Mononuclear cell (primary cell): ENCODE data around the gene B4GALNT4. TPM values are rescaled to one million over a fixed set of nuclear protein-coding genes. Genes with fewer than 3 reads are reported as not detected.
"Not testable (repeated sequence)": the region's sequence is repeated elsewhere in the genome, so short reads cannot be mapped to it uniquely, and the experiment has no call there.

ENCODE experiments used
- H3K27me3 ChIP-seq: 2 replicates; pipeline ENCODE4 v1.6.0; 2011; ENCODE audit warnings: low read length, control low read depth; ENCODE audit not compliant: insufficient read depth
- H3K4me1 ChIP-seq: 2 replicates; pipeline ENCODE4 v1.5.1; 2011; ENCODE audit warnings: mild to moderate bottlenecking, low read length, control low read depth; ENCODE audit not compliant: insufficient read depth
- H3K4me3 ChIP-seq: 2 replicates; pipeline ENCODE4 v1.5.1; 2011; ENCODE audit warnings: mild to moderate bottlenecking, low read length, moderate library complexity
- H3K9me3 ChIP-seq: 2 replicates; pipeline ENCODE4 v1.5.1; 2011; ENCODE audit warnings: low read depth, mild to moderate bottlenecking, control low read depth, low read length
- total RNA-seq: library from RNA; depleted of rRNA; stranded (reverse); fragments of >200 nt; gene quantifications from one replicate; pipeline ENCODE4 v1.2.3, GENCODE V29; 2012

The B4GALNT4 gene
- total RNA-seq, 1 donor: 0.21 TPM

DNA sequence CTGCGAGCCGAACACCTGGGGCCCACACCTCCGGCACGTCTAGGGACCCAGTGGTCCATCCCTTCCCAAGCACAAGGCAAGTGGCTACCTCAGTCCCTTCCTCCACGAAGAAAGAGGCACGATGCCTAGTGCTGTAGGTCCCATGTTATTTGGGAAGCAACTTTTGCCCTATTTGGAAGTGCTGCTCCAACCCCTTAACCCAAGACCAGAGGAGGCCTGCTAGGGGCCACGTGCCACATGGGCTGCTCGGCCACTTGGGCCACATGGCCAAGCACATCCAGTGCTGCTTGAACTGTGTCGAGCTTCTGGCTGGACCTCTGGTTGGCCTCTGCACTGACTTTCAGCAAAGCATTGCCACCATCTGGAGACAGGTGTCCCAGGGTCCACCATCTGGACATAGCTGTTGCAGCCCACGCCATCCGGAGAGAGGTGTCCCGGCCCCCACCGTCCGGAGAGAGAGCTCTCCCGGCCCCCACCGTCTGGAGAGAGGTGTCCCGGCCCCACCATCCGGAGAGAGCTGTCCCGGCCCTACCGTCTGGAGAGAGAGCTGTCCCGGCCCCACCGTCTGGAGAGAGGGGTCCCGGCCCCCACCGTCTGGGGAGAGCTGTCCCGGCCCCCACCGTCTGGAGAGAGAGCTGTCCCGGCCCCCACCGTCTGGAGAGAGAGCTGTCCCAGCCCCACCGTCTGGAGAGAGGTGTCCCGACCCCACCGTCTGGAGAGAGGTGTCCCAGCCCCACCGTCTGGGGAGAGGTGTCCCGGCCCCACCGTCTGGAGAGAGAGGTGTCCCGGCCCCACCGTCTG lies 6.5 kb upstream of the B4GALNT4 start:
- Histone ChIP-seq H3K9me3 (no peaks in the 10 kb centered on the region), H3K27me3 (peaks cover 7% of the 10 kb centered on the region), H3K4me1 (peaks cover 6% of the 10 kb centered on the region), H3K4me3 (no peak overlapping the region)

DNA sequence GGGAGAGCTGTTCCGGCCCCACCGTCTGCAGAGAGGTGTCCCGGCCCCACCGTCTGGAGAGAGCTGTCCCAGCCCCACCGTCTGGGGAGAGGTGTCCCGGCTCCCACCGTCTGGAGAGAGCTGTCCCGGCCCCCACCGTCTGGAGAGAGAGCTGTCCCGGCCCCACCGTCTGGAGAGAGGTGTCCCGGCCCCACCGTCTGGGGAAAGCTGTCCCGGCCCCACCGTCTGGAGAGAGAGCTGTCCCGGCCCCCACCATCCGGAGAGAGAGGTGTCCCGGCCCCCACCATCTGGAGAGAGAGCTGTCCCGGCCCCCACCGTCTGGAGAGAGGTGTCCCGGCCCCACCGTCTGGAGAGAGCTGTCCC lies 5.9 kb upstream of the B4GALNT4 start:
- not testable (repeated sequence) for H3K4me3 ChIP-seq, H3K9me3 ChIP-seq, H3K4me1 ChIP-seq
- H3K27me3 ChIP-seq: peaks cover 13% of the 10 kb centered on the region

DNA sequence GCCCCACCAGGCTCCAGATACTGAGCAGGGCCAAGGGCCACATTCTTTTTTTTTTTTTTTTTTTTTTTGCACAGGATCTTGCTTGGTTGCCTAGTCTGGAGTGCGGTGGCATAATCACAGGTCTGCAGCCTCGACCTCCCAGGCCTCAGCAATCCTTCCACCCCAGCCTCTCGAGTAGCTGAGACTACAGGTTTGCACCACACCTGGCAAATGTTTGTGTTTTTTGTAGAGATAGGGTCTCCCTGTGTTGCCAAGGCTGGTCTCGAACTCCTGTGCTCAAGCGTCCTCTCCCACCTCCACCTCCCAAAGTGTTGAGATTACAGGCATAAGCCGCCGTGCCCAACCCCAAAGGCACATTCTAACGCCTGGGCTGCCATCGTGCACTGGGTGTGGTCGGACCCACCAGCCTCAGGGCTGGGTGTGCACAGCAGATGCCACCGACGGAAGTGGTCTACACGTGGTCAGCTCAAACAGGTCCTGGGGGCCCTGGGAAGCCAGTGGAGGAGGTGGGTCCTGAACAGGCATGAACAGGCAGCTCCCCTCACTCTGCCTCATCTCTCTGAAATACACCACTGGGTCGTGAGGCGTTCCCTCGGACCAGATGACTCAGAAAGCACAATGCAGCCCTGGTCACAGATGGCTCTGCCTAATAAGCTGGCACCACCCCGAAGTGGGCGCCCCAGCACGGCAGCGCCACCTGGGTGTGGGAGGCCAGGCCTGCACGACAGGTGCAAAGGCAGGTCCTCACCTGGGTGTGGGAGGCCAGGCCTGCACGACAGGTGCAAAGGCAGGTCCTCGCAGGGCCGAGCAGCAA lies 5.1 kb upstream of the B4GALNT4 start:
- H3K4me1 ChIP-seq: peaks cover 12% of the 10 kb centered on the region
- no peak overlapping the region for H3K4me3 ChIP-seq
- H3K9me3 ChIP-seq: no peaks in the 10 kb centered on the region
- peaks cover 15% of the 10 kb centered on the region for H3K27me3 ChIP-seq

DNA sequence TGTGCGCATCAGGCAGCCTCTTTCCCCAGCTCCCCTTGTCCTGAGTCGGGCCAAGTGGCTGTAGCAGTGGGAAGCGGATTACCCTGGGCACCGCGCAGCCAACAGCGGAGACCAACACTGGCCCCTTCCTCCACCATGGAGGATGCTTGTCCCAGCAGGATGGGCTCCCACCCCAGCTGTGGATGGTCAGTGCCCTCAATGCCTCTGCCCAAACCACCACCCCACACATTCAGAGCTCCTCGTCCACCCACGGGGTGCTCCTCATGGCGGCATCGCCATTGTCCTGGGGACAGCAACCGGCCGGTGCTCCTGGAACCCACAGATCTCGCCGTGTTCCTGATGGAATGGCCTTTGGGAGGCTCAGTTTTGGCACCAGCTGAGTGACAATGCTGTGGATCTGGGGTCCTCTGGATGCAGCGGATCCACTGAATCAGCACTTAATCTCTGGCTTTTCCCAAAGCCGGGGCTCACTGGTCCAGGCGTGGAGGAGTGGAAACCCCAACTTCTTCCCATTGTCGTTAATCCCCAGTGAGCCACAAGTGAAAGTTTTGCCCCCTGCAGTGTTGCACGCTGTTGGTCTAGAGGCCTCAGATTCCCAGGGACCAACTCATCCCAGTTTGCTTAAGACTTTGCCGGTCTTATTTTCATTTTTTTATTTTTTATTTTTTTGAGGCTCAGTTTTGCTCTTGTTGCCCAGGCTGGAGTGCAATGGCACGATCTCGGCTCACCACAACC lies 4.1 kb upstream of the B4GALNT4 start:
- Histone ChIP-seq H3K4me1 (peaks cover 12% of the 10 kb centered on the region), H3K4me3 (no peak overlapping the region)

DNA sequence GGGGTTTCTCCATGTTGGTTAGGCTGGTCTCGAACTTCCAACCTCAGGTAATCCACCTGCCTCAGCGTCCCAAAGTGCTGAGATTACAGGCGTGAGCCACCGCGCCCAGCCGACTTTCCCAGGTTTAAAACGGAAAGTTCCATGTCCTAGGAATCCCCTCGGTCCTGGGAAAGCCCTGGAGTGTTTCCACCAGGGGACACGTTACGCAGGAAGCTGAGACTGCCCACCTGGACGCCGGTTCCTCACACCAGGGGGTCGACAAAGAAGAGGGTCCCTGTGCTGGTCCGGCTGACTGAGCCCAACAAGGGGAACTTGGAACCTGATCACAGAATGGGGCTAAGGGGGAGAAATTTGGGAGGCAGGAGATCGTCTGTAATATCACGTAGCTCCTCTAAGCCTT lies 3.5 kb upstream of the B4GALNT4 start:
- Histone ChIP-seq H3K27me3 (peaks cover 15% of the 10 kb centered on the region), H3K4me3 (no peak overlapping the region), H3K4me1 (peaks cover 12% of the 10 kb centered on the region), H3K9me3 (no peaks in the 10 kb centered on the region)

More for the DNA sequence above, 4.1 kb upstream of the B4GALNT4 start:
- H3K27me3 ChIP-seq: peaks cover 15% of the 10 kb centered on the region
- no peaks in the 10 kb centered on the region for H3K9me3 ChIP-seq

DNA sequence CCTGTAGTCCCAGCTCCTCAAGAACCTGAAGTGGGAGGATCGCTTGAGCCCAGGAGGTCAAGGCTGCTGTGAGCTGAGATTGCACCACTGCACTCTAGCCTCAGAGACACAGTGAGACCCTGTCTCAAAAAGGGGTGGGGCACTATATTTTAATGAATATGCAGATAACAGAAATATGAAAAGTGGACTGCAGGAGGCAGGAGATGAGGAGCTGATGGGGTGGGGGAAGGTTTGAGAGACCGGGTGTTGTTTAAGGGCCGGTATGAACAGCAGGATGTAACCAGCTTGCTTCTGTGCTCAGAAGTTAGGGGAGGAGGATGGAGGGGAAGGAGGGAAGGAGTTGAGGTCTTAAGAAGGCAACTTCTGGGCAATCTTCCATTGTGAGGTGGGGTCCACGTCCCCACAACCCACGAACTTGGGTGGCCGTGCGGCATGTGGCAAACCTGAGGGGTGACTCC lies 1.3 kb upstream of the B4GALNT4 start:
- H3K4me3 ChIP-seq: no peak overlapping the region
- H3K27me3 ChIP-seq: peaks cover 15% of the 10 kb centered on the region
- no peaks in the 10 kb centered on the region for H3K9me3 ChIP-seq
- H3K4me1 ChIP-seq: peaks cover 12% of the 10 kb centered on the region

DNA sequence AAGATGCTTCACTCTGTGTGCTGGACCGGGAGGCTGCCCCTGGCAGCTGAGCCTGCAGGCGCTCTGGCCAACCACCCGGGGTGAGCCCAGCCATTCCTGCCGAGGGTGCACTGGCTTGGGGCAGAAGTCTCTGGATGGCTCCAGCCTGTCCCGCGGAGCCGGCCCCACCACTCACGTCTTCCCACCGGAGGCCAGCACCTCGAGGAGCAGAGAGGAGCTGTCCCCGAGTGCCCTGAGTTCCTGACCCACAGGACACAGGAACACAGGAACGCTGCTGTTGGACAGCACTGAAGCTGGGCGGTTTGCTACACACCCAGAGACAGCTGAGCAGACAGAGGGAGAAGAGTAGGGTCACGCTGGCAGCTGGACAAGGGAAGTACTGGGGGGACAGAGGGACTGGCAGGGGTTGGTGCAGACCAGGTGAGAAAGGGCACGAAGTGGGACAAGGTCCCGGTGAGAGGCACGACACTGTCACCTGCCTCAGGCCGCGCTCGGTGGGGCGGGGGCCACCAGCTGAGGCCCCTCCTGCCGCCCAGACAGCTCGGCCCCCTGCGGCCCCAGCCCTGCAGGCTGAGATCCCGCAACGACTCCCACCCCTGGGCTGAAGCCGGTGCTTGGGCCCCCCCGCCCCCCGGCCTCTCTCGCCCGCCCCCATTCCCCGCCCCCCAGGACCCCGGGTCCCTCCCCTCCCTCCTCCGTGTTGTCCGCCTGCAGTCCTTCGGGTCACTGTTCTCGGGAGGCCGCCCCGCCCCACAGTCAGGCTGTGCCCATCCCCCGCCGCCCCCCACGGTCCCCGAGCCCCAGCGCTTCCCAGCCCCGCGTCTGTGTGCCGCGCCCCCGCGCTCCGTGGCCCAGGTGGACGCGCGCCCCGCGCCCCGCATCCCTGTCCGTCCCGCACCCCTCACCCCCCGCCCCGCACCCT lies 624 bp upstream of the B4GALNT4 start:
- Histone ChIP-seq H3K9me3 (no peaks in the 10 kb centered on the region), H3K27me3 (peaks cover 15% of the 10 kb centered on the region), H3K4me3 (no peak overlapping the region), H3K4me1 (peaks cover 12% of the 10 kb centered on the region)

DNA sequence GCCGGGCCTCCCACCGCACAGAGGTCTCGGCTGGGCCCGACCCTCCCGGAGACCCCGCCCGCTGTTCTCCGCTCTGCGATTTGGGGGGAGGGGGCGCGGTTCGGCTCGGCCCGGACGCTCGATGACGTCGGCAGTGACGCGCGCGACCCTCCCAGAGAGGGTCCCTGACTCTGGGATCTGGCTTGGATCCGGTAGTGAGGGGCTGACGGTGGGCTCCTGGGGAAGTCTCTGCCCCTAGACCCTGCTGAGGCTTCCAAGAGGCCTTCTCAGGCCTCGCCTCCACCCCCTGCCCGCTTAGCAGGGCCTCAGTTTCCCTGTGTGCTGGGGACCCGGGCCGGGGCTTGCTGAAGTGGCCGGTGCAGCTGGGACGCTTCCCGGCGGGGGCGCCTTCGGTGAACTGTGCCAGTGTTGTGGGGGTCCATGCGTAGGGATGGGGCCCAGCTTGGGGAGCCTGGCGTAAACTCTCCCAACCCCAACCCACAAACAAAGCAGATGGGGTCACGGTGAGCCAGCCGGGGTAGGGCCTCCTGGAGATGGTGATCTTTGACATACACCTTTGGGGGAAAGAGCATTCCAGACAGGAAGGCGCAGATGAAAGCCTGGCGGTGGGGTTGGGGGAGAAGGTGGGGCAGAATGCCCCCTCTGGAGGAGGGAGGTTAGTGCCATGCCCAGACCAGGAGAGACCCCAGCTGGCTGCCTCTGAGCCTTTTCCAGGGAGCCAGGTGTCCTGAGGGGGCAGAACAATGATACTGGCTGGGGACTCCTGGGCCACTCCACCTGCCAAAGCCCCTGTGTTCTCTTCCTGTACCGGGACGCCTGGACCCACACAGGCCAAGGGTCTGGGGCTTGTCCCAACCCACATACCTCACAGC lies 1.0 kb downstream of the B4GALNT4 start:
- Histone ChIP-seq H3K4me1 (peaks cover 6% of the 10 kb centered on the region), H3K4me3 (no peak overlapping the region), H3K9me3 (no peaks in the 10 kb centered on the region), H3K27me3 (peaks cover 15% of the 10 kb centered on the region)

DNA sequence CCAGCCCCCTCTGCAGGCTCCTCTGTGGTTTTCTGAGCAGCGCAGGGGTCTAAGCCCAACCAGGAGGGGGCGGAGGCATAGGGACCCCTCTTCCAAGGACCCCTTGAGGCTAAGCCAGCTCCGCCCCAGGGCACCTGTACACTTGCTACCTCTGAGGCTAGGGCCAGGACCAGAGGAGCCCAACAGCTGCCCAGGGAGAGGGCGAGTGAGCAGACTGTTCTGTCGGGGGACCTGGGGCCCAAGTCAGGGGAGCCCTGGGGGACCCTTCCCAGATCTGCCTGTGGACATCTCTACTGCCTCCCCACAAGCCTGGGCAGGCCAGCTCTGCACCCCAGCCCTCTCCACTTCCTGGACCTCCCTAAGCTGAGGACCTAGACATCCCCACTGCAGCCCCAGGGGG lies 1.8 kb downstream of the B4GALNT4 start:
- Histone ChIP-seq H3K9me3 (no peaks in the 10 kb centered on the region), H3K27me3 (peaks cover 15% of the 10 kb centered on the region), H3K4me1 (peaks cover 6% of the 10 kb centered on the region), H3K4me3 (no peak overlapping the region)

DNA sequence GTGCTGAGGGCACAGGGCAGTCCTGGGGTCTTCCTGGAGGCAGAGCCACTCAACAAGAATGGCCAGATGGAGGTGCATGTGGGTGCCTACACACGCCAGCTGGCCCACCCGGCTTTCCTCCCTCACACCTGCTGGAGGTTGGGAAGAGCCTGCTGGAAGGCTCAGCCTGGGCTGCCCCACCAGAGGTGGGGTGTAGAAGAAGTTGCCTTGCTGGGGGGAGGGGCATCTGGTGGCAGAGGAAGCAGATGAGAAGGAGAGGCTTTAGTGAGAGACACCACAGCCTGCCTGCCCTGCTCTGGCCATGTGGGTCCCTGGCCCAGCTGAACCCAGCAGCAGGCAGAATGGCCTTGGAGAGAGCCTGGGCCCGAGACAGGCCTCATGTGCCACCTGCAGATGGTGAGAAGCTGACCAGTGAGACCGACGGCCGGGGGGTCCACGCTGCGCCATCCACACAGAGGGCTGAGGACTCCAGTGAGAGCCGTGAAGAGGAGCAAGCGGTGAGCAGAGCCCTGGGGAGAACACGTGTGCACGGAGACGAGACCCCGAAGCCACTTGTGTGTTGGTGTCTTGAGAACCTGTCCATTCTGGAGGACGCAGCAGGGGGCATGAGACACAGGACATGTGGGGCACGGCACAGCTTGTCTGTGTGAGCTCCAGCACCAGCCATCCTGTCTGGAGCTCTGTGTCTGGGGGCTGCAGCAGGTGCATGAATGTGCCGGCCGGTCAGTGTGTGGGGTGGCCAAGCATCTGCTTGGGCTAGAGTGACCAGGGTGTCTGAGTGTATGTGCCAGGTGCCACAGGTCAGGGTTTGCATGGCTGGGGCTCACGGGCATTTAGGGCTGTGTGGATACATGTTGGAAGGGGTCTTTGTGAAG lies 2.7 kb downstream of the B4GALNT4 start:
- peaks cover 6% of the 10 kb centered on the region for H3K4me1 ChIP-seq
- H3K9me3 ChIP-seq: no peaks in the 10 kb centered on the region
- peaks cover 15% of the 10 kb centered on the region for H3K27me3 ChIP-seq
- H3K4me3 ChIP-seq: no peak overlapping the region

DNA sequence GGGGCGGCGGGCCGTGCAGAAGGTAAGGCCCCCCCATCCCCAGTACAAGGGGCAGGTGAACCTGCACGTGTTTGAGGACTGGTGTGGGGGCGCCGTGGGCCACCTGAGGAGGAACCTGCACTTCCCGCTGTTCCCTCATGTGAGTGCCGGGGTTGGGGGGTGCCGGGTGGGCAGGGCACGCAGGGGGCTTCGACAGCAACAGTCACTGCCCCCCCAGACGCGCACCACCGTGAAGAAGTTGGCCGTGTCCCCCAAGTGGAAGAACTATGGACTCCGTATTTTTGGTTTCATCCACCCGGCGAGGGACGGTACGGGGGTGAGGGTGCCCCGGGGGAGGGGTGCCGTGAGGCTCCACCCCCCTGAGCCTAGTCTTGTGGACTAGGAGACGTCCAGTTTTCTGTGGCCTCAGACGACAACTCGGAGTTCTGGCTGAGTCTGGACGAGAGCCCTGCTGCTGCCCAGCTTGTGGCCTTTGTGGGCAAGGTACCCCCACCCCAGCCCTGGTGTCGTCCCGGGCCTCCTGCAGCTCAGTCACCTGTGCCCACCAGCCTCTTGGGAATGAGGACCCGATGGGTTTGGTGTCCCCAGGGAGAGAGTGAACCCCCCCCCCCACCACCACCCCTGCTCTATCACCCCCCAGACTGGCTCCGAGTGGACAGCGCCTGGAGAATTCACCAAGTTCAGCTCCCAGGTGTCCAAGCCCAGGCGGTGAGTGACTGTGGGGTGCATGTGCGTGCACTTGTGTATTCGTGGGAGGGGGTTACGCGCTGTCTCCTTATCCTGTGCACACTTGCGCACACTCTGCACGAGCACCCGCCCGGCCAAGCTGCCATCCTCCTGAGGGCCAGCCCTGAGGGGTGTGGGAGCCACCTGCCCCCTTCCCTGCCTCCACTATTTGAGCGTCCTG lies 3.8 kb downstream of the B4GALNT4 start:
- H3K4me3 ChIP-seq: no peak overlapping the region
- peaks cover 6% of the 10 kb centered on the region for H3K27me3 ChIP-seq
- peaks cover 6% of the 10 kb centered on the region for H3K4me1 ChIP-seq
- H3K9me3 ChIP-seq: no peaks in the 10 kb centered on the region
